ENCODE results near the gene TNP2.

The TNP2 gene

GRCh38 chr16:11268921-11269375 lies at the start of gene TNP2:
TSS of gene TNP2 (minus strand) at chr16:11269325. CDS start at chr16:11269262, 63 bp downstream.
- no peak for DNase-seq

- DNase-seq: no peak
Observed at GRCh38 chr16:11318817-11319216, 49.7 kb upstream of the TNP2 start.

GRCh38 chr16:11316331-11317015 lies 47.3 kb upstream of the TNP2 start:
- no peak for DNase-seq

GRCh38 chr16:11315510-11315909 lies 46.4 kb upstream of the TNP2 start:
- no peak for DNase-seq

- DNase-seq: no peak
Observed at GRCh38 chr16:11314309-11314894, 45.3 kb upstream of the TNP2 start.

- DNase-seq: no peak
Observed at GRCh38 chr16:11313493-11314308, 44.6 kb upstream of the TNP2 start.

- peak; percentile 7 for DNase-seq
Observed at GRCh38 chr16:11312718-11313492, 43.8 kb upstream of the TNP2 start.

- peak; percentile 22 for DNase-seq
Observed at GRCh38 chr16:11310997-11311561, 42.0 kb upstream of the TNP2 start.

GRCh38 chr16:11310634-11310977 lies 41.5 kb upstream of the TNP2 start:
- no peak for DNase-seq

- DNase-seq: no peak
Observed at GRCh38 chr16:11309895-11310633, 40.9 kb upstream of the TNP2 start.

- DNase-seq: no peak
Observed at GRCh38 chr16:11308493-11309283, 39.6 kb upstream of the TNP2 start.

- no peak for DNase-seq
Observed at GRCh38 chr16:11307639-11308492, 38.7 kb upstream of the TNP2 start.

GRCh38 chr16:11306997-11307638 lies 38.0 kb upstream of the TNP2 start:
- no peak for DNase-seq

GRCh38 chr16:11306381-11306780 lies 37.3 kb upstream of the TNP2 start:
- no peak for DNase-seq

- DNase-seq: no peak
Observed at GRCh38 chr16:11303405-11304138, 34.4 kb upstream of the TNP2 start.

GRCh38 chr16:11302977-11303376 lies 33.9 kb upstream of the TNP2 start:
- no peak for DNase-seq

GRCh38 chr16:11301645-11302501 lies 32.7 kb upstream of the TNP2 start:
- DNase-seq: no peak

GRCh38 chr16:11300560-11300892 lies 31.4 kb upstream of the TNP2 start:
- DNase-seq: no peak

Measured in activated effector memory CD4-positive, alpha-beta T cell treated with Interleukin-2 at 50 U/mL for 16 hours (primary cell).